GM23338 (cell line): ENCODE measurements around the gene AACS. TPM values are rescaled to one million over a fixed set of nuclear protein-coding genes. Genes with fewer than 3 reads are reported as not detected.

Experiments used
- ATAC-seq: fragments of 200-7000 bp; cut with Tn5 transposase; 3 replicates; pipeline ENCODE4 v1.9.1; 2020
- DNase-seq: peaks from one replicate; pipeline ENCODE4 v3.0.0-alpha.2; 2015; ENCODE audit warnings: low spot score
- H2AFZ ChIP-seq: fragments of 200-600 bp; sonication (generic); 2 replicates; pipeline ENCODE4 v1.8.0; 2016; ENCODE audit warnings: antibody characterized with exemption, mild to moderate bottlenecking, moderate library complexity
- H3F3A ChIP-seq: fragments of 200-600 bp; sonication (generic); replicated peaks from 2 replicates; pipeline ENCODE4 v1.8.0; 2017; ENCODE audit warnings: antibody characterized with exemption, mixed run types, low read depth
- H3K27ac ChIP-seq: fragments of 200-600 bp; sonication (generic); 2 replicates; pipeline ENCODE4 v1.6.1; 2016; ENCODE audit warnings: low read depth
- H3K27me3 ChIP-seq: fragments of 200-600 bp; sonication (generic); 2 replicates; pipeline ENCODE4 v1.8.0; 2016; ENCODE audit warnings: mild to moderate bottlenecking, mixed run types, moderate library complexity; ENCODE audit not compliant: insufficient read depth
- H3K36me3 ChIP-seq: fragments of 200-600 bp; sonication (generic); 2 replicates; pipeline ENCODE4 v1.8.0; 2016; ENCODE audit warnings: mild to moderate bottlenecking; ENCODE audit not compliant: insufficient read depth
- H3K4me1 ChIP-seq: fragments of 200-600 bp; sonication (generic); 2 replicates; pipeline ENCODE4 v1.8.0; 2016; ENCODE audit warnings: mild to moderate bottlenecking, moderate library complexity; ENCODE audit not compliant: insufficient read depth
- H3K4me2 ChIP-seq: fragments of 200-600 bp; sonication (generic); 2 replicates; pipeline ENCODE4 v1.7.1; 2017; ENCODE audit warnings: mixed run types
- H3K4me3 ChIP-seq: fragments of 200-600 bp; sonication (generic); 2 replicates; pipeline ENCODE4 v1.6.1; 2016; ENCODE audit warnings: mixed run types
- H3K79me2 ChIP-seq: fragments of 200-600 bp; sonication (generic); replicated peaks from 2 replicates; pipeline ENCODE4 v1.8.0; 2017; ENCODE audit warnings: mild to moderate bottlenecking; ENCODE audit not compliant: insufficient read depth
- H3K9me2 ChIP-seq: fragments of 200-600 bp; sonication (generic); 2 replicates; pipeline ENCODE4 v1.8.0; 2017; ENCODE audit not compliant: insufficient read depth
- H4K20me1 ChIP-seq: fragments of 200-600 bp; sonication (generic); replicated peaks from 2 replicates; pipeline ENCODE4 v1.8.0; 2017; ENCODE audit warnings: mild to moderate bottlenecking; ENCODE audit not compliant: insufficient read depth
- H3K27ac Mint-ChIP-seq: 2 replicates; pipeline ENCODE4 v1.8.0; 2020; ENCODE audit warnings: inconsistent platforms, mild to moderate bottlenecking, moderate library complexity, mixed read lengths
- H3K27me3 Mint-ChIP-seq: 3 replicates; pipeline ENCODE4 v1.8.0; 2022; ENCODE audit warnings: low read depth, mild to moderate bottlenecking, moderate library complexity, mixed read lengths, inconsistent platforms; ENCODE audit not compliant: insufficient read depth, poor library complexity
- H3K36me3 Mint-ChIP-seq: 3 replicates; pipeline ENCODE4 v1.8.0; 2021; ENCODE audit warnings: low read depth, mild to moderate bottlenecking, inconsistent platforms, moderate library complexity, mixed read lengths
- H3K4me1 Mint-ChIP-seq: 3 replicates; pipeline ENCODE4 v1.8.0; 2020; ENCODE audit warnings: mild to moderate bottlenecking, inconsistent platforms, mixed read lengths
- H3K4me3 Mint-ChIP-seq: 3 replicates; pipeline ENCODE4 v1.8.0; 2021; ENCODE audit warnings: moderate library complexity, mild to moderate bottlenecking, inconsistent platforms, mixed read lengths
- H3K9me3 Mint-ChIP-seq: 3 replicates; pipeline ENCODE4 v1.8.0; 2020; ENCODE audit warnings: moderate library complexity, mild to moderate bottlenecking, inconsistent platforms, mixed read lengths
- CREB1 ChIP-seq: fragments of 250-450 bp; sonication (Bioruptor Pico); IDR thresholded peaks from 2 replicates; pipeline ENCODE4 v1.5.0; 2020; ENCODE audit warnings: low read depth, mild to moderate bottlenecking, moderate library complexity
- EZH2 ChIP-seq: fragments of 200-600 bp; sonication (generic); IDR thresholded peaks from one replicate; pipeline ENCODE4 v1.8.0; 2017; ENCODE audit warnings: antibody characterized with exemption, mild to moderate bottlenecking, low read depth; ENCODE audit not compliant: unreplicated experiment
- EZH2phosphoT487 ChIP-seq: fragments of 200-600 bp; sonication (generic); IDR thresholded peaks from one replicate; pipeline ENCODE4 v1.8.1; 2018; ENCODE audit warnings: antibody characterized with exemption; ENCODE audit not compliant: unreplicated experiment
- JUNB ChIP-seq: IDR thresholded peaks from one replicate; pipeline ENCODE4 v1.6.1; 2016; ENCODE audit warnings: antibody characterized with exemption; ENCODE audit not compliant: unreplicated experiment
- NANOG ChIP-seq: IDR thresholded peaks from 2 replicates; pipeline ENCODE4 v1.6.1; 2016; ENCODE audit warnings: antibody characterized with exemption, borderline replicate concordance
- POLR2AphosphoS5 ChIP-seq: IDR thresholded peaks from 2 replicates; pipeline ENCODE4 v1.6.1; 2016; ENCODE audit warnings: antibody characterized with exemption, low read depth
- REST ChIP-seq: IDR thresholded peaks from one replicate; pipeline ENCODE4 v1.6.1; 2018; ENCODE audit warnings: antibody characterized with exemption; ENCODE audit not compliant: unreplicated experiment
- STAT1 ChIP-seq: IDR thresholded peaks from one replicate; pipeline ENCODE4 v1.6.1; 2016; ENCODE audit warnings: antibody characterized with exemption; ENCODE audit not compliant: unreplicated experiment
- ZNF114 ChIP-seq: fragments of 250-450 bp; sonication (Bioruptor Pico); IDR thresholded peaks from 2 replicates; pipeline ENCODE4 v1.5.0; 2020; ENCODE audit warnings: mild to moderate bottlenecking, moderate library complexity
- ZNF331 ChIP-seq: fragments of 250-450 bp; sonication (Bioruptor Pico); IDR thresholded peaks from 2 replicates; pipeline ENCODE4 v1.5.0; 2020; ENCODE audit warnings: low read depth, mild to moderate bottlenecking, moderate library complexity
- ZNF462 ChIP-seq: fragments of 250-450 bp; sonication (Bioruptor Pico); IDR thresholded peaks from 2 replicates; pipeline ENCODE4 v1.5.0; 2020; ENCODE audit warnings: mild to moderate bottlenecking, moderate library complexity
- polyA plus RNA-seq: library from polyadenylated mRNA; unstranded; fragments of >200 nt; fragmentation: Nextera tagmentation; extraction: Ambion mirVana; gene quantifications from 2 replicates; pipeline ENCODE4 v1.2.1, GENCODE V29; 2016
- total RNA-seq: library from RNA; depleted of rRNA; stranded (reverse); fragments of >200 nt; shearing (Covaris generic); gene quantifications from 2 replicates; pipeline ENCODE4 v1.2.3, GENCODE V29; 2014
- TF ChIP-seq, protein P1 (sequence below), 2 experiments: fragments of 200-600 bp in 1 of 2; sonication (generic) in 1 of 2; conservative IDR thresholded peaks; 2 replicates each; pipeline versions ENCODE4 v1.5.1 to v1.6.1; 2016 to 2017; ENCODE audit warnings: antibody characterized with exemption in 2 of 2, low read depth in 2 of 2, mild to moderate bottlenecking in 2 of 2, moderate library complexity in 1 of 2
- TF ChIP-seq, protein P2 (sequence below): IDR thresholded peaks from 2 replicates; pipeline ENCODE4 v1.6.1; 2016; ENCODE audit warnings: antibody characterized with exemption

Gene AACS
- total and polyA plus RNA-seq, 2 experiments from 2014 or later: 31.1 to 64.4 TPM

DNA sequence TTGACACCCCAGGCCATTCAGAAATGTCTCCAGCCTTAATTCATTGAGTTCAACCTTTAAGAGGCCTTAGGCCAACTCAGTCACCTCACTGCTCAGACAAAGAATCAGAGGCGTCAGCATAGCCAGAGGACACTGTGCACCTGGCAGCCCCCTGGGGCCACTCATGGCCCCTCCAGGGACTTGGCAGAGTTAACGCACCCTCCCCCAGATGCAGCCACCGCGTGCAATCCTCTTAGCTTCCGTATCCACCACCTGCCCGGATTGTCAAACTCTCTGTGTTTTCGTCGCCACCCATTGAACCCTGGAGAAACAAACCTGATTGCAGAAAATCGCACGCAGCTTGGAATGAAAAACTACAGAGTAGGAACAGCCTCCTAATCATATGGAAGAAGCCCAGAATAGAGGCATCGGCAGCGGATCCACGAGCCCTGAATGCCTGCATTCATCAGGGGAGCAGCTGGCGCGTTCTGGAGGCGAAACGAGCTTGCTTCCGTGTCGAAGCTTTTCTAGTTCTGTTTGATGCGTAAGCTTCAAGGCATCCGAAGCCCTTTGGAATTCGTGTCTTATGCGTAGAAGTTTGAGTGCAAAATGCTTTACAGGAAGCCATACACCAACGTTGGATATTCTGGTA lies 49.4 kb upstream of the AACS start:
- Histone ChIP-seq H3K27me3 (no peaks in the 10 kb centered on the region), H3K27ac (no peak overlapping the region), H3K4me3 (no peak overlapping the region), H3K79me2 (0 out of 2 replicates have a peak, but pooled peaks cover 3% of the 10 kb centered on the region), H4K20me1 (peaks cover 7% of the 10 kb centered on the region), H3K4me1 (no peaks in the 10 kb centered on the region), H3K36me3 (peaks cover 5% of the 10 kb centered on the region; the same call in 1 of the 2 replicates), H3F3A (no peaks in the 10 kb centered on the region), H3K9me2 (no peaks in the 10 kb centered on the region), H2AFZ (no peak overlapping the region), H3K4me2 (no peak overlapping the region)
- DNase-seq (no peak), ATAC-seq (no peak)
- H3K9me3 Mint-ChIP-seq: no peaks in the 10 kb centered on the region
- H3K27me3 Mint-ChIP-seq: peaks cover 4% of the 10 kb centered on the region
- H3K27ac Mint-ChIP-seq: no peak overlapping the region
- peaks cover 34% of the 10 kb centered on the region for H3K36me3 Mint-ChIP-seq
- TF ChIP-seq NANOG: no peak
- TF ChIP-seq EZH2phosphoT487: no peak
- TF ChIP-seq ZNF331 (CRISPR knock-in tag): no peak
- TF ChIP-seq EZH2: no peak
- TF ChIP-seq REST: no peak
- no peak for TF ChIP-seq STAT1
- no peak for TF ChIP-seq JUNB
- no peak for TF ChIP-seq ZNF114 (CRISPR knock-in tag)
- no peak for TF ChIP-seq ZNF462 (CRISPR knock-in tag)
- TF ChIP-seq POLR2AphosphoS5: no peak
- no peak for TF ChIP-seq CREB1 (CRISPR knock-in tag)
- TF ChIP-seq, protein P1, sequence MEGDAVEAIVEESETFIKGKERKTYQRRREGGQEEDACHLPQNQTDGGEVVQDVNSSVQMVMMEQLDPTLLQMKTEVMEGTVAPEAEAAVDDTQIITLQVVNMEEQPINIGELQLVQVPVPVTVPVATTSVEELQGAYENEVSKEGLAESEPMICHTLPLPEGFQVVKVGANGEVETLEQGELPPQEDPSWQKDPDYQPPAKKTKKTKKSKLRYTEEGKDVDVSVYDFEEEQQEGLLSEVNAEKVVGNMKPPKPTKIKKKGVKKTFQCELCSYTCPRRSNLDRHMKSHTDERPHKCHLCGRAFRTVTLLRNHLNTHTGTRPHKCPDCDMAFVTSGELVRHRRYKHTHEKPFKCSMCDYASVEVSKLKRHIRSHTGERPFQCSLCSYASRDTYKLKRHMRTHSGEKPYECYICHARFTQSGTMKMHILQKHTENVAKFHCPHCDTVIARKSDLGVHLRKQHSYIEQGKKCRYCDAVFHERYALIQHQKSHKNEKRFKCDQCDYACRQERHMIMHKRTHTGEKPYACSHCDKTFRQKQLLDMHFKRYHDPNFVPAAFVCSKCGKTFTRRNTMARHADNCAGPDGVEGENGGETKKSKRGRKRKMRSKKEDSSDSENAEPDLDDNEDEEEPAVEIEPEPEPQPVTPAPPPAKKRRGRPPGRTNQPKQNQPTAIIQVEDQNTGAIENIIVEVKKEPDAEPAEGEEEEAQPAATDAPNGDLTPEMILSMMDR (conservative IDR thresholded peaks at IDR 0.05; ENCODE audit: low read depth in 2 of 2): no peak
- TF ChIP-seq, protein P2, sequence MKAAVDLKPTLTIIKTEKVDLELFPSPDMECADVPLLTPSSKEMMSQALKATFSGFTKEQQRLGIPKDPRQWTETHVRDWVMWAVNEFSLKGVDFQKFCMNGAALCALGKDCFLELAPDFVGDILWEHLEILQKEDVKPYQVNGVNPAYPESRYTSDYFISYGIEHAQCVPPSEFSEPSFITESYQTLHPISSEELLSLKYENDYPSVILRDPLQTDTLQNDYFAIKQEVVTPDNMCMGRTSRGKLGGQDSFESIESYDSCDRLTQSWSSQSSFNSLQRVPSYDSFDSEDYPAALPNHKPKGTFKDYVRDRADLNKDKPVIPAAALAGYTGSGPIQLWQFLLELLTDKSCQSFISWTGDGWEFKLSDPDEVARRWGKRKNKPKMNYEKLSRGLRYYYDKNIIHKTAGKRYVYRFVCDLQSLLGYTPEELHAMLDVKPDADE: no peak
- no peaks in the 10 kb centered on the region for H3K4me1 Mint-ChIP-seq
- no peak overlapping the region for H3K4me3 Mint-ChIP-seq
